DLD1 (cell line): ENCODE measurements around the gene CDK15.

Source experiments
- in situ Hi-C: cut with HindIII; loops from 2 replicates; pipeline ENCODE4 v1.10.0; 2017; ENCODE audit warnings: low sequenced_read_pairs

Gene CDK15

GRCh38 chr2:201904538-201905420 lies 98.4 kb downstream of the CDK15 start:
- in situ Hi-C loops = no loop called here

GRCh38 chr2:201906777-201907562 lies 100.6 kb downstream of the CDK15 start:
- in situ Hi-C loops = no loop called here

DNA sequence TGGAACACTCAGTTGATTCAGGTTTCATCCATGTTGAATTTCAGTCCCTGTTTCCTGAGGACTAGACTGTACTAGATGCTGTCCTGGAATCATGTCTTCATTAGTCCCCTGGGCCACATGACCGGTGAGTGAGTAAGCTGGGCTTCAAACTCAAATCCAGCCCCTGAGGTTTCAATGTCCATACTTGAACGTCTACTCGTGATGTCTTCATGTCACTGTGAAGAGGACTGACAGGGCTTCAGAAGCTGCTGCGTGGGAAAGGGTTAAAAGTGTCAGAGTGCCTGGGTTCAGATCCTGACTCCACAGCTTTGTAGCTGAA lies 101.2 kb downstream of the CDK15 start:
- in situ Hi-C loops = no loop called here

DNA sequence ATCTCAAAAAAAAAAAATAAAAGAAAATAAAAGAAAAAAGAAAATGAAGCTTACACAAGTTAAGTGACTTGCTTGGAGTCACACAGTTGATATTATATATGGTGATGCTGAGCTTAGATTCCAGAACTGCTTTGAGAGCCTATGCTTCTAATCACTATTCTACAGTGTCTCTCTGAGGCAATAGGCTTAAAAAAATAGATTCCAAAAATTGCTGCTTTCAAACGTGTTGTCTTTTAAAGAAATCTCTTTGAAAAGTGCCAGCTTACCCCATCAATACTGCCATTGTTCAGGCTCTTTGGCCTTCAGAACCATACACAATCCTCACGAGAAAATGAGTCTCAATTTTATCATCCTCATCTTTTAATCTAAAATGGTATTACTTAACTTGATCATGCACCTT lies 102.6 kb downstream of the CDK15 start:
- in situ Hi-C loops = no loop called here

DNA sequence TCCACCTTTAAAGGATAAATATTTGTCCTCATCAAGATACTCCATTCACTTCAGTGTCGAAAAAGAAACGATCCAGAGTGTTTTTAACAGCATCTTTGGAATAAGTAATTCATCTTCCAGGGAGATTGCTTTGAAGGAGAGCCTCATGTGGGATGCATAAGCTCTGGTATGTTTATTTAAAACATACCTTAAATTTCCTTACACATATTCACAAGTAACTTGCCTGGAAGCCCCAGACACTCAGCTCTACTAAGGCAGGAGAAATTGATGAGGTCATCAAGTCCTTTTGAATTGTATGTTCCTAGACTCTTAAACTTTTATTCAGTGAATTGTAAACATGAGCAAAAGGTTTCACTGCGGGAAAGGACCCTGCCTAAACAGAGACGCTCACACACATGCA lies 103.0 kb downstream of the CDK15 start:
- in situ Hi-C loops = no loop called here

- in situ Hi-C loops = no loop called here
These were observed 103.6 kb downstream of the CDK15 start for GRCh38 chr2:201909961-201910361.

DNA sequence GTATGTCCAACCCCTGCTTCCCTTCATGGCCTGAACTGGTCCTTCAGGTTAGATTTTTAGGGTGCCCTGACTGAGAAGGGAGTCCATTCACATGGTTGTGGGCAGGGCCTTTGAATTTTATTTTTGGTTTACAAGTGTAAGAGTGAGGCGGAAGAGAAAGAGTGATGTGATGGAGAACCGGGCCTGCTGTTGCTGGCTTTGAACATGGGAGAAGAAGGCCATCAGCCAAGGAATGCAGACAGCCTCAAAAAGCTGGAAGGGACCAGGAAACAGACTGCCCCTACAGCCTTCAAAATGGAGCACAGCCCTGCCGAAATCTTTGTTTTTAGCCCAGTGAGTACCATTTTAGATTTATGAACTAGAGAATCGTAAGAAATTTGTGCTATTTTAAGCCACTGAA lies 105.0 kb downstream of the CDK15 start:
- in situ Hi-C loops = no loop called here

DNA sequence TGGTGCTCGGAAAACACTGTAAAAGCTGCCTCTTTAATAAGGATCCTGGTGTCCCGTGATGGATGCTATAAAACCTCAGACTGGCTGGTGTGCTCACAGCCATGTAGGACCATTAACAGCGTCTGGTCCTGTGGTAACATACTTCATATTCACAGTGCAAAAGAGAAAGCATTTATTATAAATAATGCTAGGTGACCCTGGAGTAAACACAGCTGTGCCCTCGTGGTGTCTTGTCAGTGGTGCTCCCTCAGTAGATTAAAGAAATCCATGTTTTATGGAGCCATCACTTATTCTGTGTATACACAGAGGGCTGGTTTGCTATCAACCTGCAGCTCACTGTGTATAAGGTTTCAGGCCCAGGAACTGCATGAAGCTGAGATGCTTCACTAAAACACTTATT lies 106.9 kb downstream of the CDK15 start:
- in situ Hi-C loops = no loop called here

GRCh38 chr2:201915446-201915845 lies 109.1 kb downstream of the CDK15 start:
- in situ Hi-C loops = no loop called here

- in situ Hi-C loops = no loop called here
These were observed 110.2 kb downstream of the CDK15 start for GRCh38 chr2:201916565-201916964.

DNA sequence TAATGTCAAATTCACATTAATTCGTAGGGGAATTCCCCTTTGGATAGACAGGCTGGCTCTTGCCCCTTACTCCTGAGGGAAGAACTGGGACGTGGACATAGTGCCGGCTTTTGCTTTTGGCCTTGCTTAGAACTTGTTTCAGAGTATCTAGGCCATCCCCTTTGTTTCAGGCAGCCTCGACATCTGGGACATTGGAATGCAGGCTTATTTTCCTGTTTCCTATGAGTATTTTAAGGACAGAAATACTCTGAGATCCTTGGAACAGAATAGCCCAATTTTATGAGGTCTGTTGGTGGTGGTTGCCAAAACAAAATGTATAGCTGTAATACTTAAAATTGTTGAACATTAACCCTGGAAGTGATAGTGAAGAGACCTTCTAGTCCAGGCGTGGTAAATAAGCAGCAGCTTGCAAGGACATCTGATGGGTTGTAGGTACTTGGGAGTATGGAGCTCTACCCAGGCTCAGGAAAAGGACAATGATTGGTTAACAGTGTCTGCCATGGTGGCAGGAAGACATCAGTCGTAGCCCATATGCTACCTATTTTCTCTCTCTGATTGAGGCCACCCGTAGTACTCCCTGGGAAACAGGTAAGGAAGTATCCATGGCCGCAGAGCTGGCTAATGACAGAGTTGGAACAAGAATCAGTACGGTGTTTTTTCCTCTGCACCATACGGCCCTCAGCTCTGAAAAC lies 112.4 kb downstream of the CDK15 start:
- in situ Hi-C loops = no loop called here

GRCh38 chr2:201919308-201919634 lies 112.9 kb downstream of the CDK15 start:
- in situ Hi-C loops = no loop called here

DNA sequence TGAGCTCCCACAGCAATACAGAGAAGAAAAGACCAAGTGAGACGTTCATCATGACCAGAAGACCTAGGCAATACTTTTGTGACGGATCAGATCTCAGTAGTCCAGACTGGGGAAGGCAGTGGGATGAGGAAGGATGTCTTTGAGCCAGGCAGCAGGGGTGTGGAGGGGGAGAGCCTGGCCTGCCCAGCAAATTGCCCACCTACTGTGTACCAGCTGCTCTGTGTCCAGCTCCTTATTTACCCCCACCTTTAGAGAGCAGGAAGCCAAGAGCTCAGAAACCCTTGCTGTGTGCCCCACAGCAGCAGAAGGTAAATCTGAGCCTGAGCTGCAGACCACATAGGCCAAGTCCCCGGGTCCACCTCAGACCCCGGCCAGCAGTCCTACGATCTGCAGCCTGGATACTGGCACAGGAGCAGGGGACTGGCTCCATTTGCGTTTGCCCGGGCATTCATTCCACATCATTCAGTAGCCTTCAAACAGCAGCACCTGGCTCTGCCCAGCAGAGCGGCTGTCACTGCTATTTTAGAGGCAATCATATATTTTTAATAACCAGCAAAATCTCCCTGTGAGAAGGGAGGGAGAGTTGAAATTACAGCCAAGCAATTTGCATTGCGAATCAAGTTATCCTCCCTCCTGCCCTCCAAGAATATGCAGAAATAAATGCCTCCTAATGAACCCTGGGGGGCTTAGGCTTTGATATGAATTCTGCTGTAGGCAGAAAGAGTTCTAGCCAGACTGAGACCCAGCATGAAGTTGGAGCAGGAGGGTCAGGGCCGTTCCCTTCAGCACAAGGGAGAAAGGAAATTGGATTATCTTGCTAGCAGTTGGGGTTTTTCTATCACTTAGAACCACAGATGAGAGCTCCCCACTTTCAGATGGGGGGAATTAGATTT lies 117.3 kb downstream of the CDK15 start:
- in situ Hi-C loops = no loop called here

DNA sequence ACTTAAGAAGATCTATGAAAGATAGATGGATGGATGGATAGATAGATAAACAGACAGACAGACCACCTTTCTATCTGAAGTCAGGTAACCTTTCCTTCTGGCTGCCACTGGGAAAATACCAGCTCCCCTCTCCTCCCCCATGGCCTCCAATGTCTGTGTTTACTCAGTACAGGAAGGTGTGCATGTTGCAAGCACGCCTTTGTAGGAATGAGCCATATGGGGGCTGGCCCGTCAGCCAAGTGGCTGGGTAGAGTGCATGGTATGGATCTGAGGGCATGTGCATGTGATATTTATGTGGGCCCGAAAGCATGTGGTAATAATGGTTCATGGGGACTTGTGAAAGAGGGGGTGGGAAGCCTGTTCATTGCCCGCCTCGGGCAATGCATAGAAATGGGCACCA lies 118.1 kb downstream of the CDK15 start:
- in situ Hi-C loops = no loop called here

GRCh38 chr2:201925056-201925455 lies 118.7 kb downstream of the CDK15 start:
- in situ Hi-C loops = no loop called here

GRCh38 chr2:201926067-201926466 lies 119.7 kb downstream of the CDK15 start:
- in situ Hi-C loops = no loop called here

DNA sequence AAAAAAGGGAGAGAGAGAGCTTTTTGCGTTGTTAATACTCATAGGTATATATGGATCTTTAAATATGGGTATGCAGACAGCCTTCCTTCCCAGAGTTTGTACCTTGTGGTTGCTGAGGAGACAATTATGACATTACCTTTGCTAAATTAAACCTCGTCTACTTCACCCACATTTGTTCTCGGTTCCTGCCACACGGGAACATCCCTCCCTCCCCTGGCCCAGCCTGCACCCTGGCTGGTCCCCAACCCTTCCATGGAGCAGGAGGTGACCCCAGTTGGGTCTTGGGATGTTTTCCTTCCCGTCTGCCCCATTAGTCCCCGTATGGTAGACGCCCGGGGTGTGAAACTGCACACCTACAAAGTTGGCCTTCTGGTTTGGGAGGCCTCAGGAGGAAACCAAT lies 122.0 kb downstream of the CDK15 start:
- in situ Hi-C loops = no loop called here

- in situ Hi-C loops = no loop called here
These were observed 123.1 kb downstream of the CDK15 start for GRCh38 chr2:201929281-201930026.

- in situ Hi-C loops = no loop called here
These were observed 123.7 kb downstream of the CDK15 start for GRCh38 chr2:201930043-201930442.

GRCh38 chr2:201930831-201931230 lies 124.5 kb downstream of the CDK15 start:
- in situ Hi-C loops = no loop called here
